Measurements from ENCODE around the gene TBC1D8. TPM values are rescaled to one million over a fixed set of nuclear protein-coding genes. Genes with fewer than 3 reads are reported as not detected.

TBC1D8 gene
- total RNA-seq, 1 donor from 2014 or later: 25.3 TPM

DNA sequence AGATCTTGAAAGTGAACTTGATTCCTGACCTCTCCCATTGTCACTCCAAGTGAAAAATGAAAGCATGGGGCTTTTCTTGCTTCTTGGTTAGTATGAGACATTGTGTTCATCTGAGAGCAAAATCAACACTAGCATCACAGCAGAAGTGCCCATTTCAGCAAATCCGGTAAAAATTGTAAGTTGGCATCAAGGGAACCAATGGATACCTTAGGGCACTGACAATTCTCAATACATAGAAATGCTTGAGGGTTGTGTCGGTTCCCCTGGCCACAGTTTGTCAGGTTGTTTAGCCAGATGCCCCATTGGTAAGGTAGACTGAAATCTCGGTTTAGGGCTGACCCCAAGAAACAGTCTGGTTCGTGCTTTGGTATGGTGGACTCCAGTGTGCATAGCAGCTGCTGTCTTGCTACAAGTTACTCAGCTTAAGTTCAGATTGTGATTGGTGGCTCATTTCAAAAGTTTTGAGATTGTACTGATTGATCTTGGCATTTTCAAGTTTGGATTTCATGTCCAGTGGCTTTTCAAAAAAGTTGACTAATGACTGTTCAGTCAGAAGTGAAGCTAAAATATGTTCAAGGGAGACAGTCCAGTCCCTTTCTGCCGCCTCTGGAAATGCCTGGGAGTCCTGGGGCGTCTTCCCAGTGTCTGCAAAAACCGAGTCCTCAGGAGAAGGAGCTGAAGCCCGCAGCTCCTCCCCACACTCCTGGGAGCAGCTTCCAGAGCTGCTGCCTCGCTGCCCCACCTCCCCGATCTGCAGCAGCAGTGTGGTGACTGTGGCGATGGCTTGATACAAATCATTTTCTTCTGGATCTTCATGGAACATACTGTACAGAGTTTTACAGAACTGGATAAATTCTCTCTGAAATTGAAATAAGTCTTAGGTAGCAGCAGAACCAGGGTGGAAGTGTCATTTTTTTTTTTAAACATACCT lies 143.5 kb downstream of the TBC1D8 start:
- TF ChIP-seq, protein P1, sequence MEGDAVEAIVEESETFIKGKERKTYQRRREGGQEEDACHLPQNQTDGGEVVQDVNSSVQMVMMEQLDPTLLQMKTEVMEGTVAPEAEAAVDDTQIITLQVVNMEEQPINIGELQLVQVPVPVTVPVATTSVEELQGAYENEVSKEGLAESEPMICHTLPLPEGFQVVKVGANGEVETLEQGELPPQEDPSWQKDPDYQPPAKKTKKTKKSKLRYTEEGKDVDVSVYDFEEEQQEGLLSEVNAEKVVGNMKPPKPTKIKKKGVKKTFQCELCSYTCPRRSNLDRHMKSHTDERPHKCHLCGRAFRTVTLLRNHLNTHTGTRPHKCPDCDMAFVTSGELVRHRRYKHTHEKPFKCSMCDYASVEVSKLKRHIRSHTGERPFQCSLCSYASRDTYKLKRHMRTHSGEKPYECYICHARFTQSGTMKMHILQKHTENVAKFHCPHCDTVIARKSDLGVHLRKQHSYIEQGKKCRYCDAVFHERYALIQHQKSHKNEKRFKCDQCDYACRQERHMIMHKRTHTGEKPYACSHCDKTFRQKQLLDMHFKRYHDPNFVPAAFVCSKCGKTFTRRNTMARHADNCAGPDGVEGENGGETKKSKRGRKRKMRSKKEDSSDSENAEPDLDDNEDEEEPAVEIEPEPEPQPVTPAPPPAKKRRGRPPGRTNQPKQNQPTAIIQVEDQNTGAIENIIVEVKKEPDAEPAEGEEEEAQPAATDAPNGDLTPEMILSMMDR (IDR thresholded peaks at IDR 0.05; ENCODE audit: insufficient read depth, low read length, severe bottlenecking): no peak
- Histone ChIP-seq H3K4me3 (ENCODE audit: low read depth, low read length) (no peak overlapping the region), H3K36me3 (ENCODE audit: control insufficient read depth, insufficient read depth, low read length) (peaks cover 21% of the 10 kb centered on the region), H3K27me3 (ENCODE audit: control insufficient read depth, insufficient read depth, low read length) (no peaks in the 10 kb centered on the region)
- DNase-seq (ENCODE audit: low read depth): no peak
- FAIRE-seq: no peak

DNA sequence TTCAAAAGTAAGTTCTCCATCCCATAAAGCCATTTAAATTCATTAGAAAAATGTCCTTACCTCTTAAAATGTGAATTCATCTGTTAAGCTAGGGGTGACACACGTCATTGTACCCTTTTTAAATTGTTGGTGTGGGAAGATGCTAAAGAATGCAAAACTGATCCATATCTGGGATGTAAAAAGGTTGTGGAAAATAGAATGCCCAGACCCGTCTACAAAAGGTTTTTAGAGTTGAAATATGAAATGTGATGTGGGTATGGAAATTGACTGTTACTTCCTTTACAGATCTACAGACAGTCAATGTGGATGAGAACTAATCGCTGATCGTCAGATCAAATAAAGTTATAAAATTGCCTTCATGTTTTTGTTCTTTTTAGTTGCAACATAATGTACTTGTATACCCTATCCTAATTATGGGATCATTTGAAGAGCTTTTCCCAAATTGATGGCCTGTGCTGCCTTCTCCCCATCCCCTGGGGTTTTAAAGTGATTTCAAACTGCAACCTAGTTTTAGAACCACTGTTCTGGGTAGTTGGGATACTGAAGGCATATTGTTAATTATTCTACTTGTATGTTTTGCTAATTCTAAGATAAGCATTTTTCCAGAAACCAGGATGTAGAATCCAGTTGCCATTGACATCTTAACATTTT lies 145.0 kb downstream of the TBC1D8 start:
- TF ChIP-seq, protein P1 (IDR thresholded peaks at IDR 0.05; ENCODE audit: insufficient read depth, low read length, severe bottlenecking): no peak
- Histone ChIP-seq H3K27me3 (ENCODE audit: control insufficient read depth, insufficient read depth, low read length) (no peaks in the 10 kb centered on the region), H3K4me3 (ENCODE audit: low read depth, low read length) (no peak overlapping the region), H3K36me3 (ENCODE audit: control insufficient read depth, insufficient read depth, low read length) (peaks cover 21% of the 10 kb centered on the region)
- DNase-seq (ENCODE audit: low read depth) (no peak), FAIRE-seq (no peak)

DNA sequence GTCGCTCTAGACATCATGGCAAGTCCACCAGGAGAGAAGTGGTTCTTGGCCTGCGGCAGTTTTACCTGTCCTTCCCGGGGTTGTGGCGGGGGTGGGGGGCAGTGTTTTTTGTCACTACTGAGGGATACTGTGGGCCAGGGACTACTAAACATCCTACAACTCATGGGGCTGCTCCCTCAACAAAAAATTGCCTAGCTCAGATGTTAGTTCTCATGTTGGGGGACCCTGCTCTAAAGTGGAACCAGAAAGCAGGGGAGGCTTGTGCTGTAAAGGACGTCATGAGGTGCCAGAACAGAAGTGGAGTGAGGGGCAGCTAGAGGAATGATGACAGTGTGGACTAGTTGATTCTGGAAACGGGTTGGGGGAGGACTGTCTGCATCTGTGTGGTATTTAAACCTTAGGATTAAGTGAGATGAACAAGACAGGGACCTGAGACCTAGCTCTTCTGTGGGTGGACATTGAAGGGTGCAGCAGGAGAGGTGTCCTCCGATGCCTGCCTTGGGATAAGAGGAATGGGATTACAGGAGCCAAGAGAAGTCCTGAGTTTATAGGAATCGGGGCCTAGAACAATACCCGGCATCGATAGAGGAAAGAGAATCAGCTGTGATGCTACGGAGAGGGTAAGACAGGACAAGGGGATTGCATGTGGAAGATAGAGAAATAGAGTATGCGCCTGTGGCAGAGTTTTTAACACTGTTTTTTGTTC lies 146.4 kb downstream of the TBC1D8 start:
- TF ChIP-seq, protein P1 (IDR thresholded peaks at IDR 0.05; ENCODE audit: insufficient read depth, low read length, severe bottlenecking): no peak
- Histone ChIP-seq H3K27me3 (ENCODE audit: control insufficient read depth, insufficient read depth, low read length) (no peaks in the 10 kb centered on the region), H3K4me3 (ENCODE audit: low read depth, low read length) (no peak overlapping the region), H3K36me3 (ENCODE audit: control insufficient read depth, insufficient read depth, low read length) (peaks cover 21% of the 10 kb centered on the region)
- DNase-seq (ENCODE audit: low read depth) (no peak), FAIRE-seq (no peak)

DNA sequence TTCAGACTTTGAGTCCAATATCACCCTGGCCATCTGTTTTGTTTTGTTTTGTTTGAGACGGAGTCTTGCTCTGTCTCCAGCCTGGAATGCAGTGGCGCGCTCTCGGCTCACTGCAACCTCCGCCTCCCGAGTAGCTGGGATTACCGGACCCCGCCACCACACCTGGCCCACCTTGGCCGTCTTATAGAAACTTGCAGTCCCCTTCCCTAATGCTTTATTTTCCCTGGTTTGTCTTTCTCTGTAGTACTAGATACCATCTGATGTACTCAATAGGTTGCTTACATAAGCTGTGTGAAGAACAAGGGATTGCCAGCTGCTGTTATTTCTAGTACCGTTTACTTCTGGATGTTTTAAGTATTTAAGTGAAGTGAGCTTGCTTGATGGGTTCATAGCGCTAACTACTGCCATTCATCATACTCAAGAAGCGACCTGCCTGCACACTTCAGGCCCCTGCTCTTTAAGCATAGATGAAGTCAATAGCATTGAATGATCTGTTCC lies 147.9 kb downstream of the TBC1D8 start:
- DNase-seq (ENCODE audit: low read depth) (no peak), FAIRE-seq (no peak)
- H3K36me3 ChIP-seq (ENCODE audit: control insufficient read depth, insufficient read depth, low read length): peaks cover 21% of the 10 kb centered on the region

DNA sequence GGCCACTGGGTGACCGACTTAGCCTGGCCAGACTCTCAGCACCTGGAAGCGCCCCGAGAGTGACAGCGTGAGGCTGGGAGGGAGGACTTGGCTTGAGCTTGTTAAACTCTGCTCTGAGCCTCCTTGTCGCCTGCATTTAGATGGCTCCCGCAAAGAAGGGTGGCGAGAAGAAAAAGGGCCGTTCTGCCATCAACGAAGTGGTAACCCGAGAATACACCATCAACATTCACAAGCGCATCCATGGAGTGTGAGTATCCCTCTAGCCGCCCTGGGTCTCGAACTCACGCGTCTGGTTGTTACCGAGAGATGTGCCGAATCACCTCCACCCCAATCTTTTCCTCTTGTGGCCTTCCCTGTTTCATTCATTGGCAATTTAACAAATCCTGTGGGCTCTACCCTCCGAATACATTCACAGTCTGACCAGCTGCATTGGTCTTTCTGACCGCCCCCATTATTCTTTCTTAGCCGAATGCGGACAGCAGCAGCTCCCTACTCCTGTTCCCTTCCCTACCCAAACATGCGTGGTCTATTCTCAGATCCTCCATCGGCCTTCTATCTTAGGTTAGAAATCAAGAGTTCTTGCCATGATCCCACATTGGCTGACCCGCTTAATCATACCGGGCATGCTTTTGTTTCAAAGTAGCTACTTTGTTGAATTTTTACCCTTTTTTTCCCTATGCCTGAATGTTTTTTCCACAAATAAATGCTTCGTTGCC lies 148.5 kb downstream of the TBC1D8 start:
- TF ChIP-seq, protein P1 (IDR thresholded peaks at IDR 0.05; ENCODE audit: insufficient read depth, low read length, severe bottlenecking): no peak
- Histone ChIP-seq H3K36me3 (ENCODE audit: control insufficient read depth, insufficient read depth, low read length) (peaks cover 19% of the 10 kb centered on the region), H3K4me3 (ENCODE audit: low read depth, low read length) (peak overlapping the region; percentile 83), H3K27me3 (ENCODE audit: control insufficient read depth, insufficient read depth, low read length) (no peaks in the 10 kb centered on the region)
- DNase-seq (ENCODE audit: low read depth) (no peak), FAIRE-seq (no peak)

More for the DNA sequence above, 147.9 kb downstream of the TBC1D8 start:
- TF ChIP-seq, protein P1 (IDR thresholded peaks at IDR 0.05; ENCODE audit: insufficient read depth, low read length, severe bottlenecking): no peak
- no peaks in the 10 kb centered on the region for H3K27me3 ChIP-seq (ENCODE audit: control insufficient read depth, insufficient read depth, low read length)
- peak overlapping the region; percentile 83 for H3K4me3 ChIP-seq (ENCODE audit: low read depth, low read length)

All from bronchial epithelial cell (primary cell).